H1 (cell line): ENCODE results near the gene EML1. TPM values are rescaled to one million over a fixed set of nuclear protein-coding genes. Genes with fewer than 3 reads are reported as not detected.

Experiments used
- CTCF ChIA-PET: fragments of 300-600 bp; sonication (Branson Sonifier 250); formaldehyde crosslinking; loops from one replicate; lab custom pipeline; 2021; ENCODE audit not compliant: partially characterized antibody; lab: Charles Lee
- POLR2A ChIA-PET: fragments of 300-600 bp; sonication (Branson Sonifier 250); formaldehyde crosslinking; loops from one replicate; lab custom pipeline; 2021; ENCODE audit warnings: inconsistent platforms; ENCODE audit not compliant: partially characterized antibody; lab: Charles Lee
- DNase-seq, 2 experiments: peaks; one replicate each; pipeline versions ENCODE4 v3.0.0 to v3.0.0-alpha.2; 2010 to 2022; ENCODE audit warnings: low spot score in 2 of 2, low read depth in 1 of 2, mixed read lengths in 1 of 2
- FAIRE-seq: peaks from 2 replicates; lab custom pipeline; 2011; peaks lifted over from hg19 to GRCh38; lab: Jason Lieb, UNC
- H2AFZ ChIP-seq: 2 replicates; pipeline ENCODE4 v1.8.1; 2012; ENCODE audit warnings: low read length, inconsistent platforms
- H2AK5ac ChIP-seq: 2 replicates; pipeline ENCODE4 v1.6.1; 2013; ENCODE audit warnings: low read depth, low read length
- H2BK120ac ChIP-seq: replicated peaks from 2 replicates; pipeline ENCODE3; 2013; ENCODE audit warnings: low read depth, low read length, inconsistent platforms
- H2BK12ac ChIP-seq: 2 replicates; pipeline ENCODE4 v1.6.1; 2013; ENCODE audit warnings: low read depth, low read length
- H2BK15ac ChIP-seq: 2 replicates; pipeline ENCODE4 v1.6.1; 2013; ENCODE audit warnings: low read length
- H2BK20ac ChIP-seq: 2 replicates; pipeline ENCODE4 v1.6.1; 2013; ENCODE audit warnings: low read length
- H2BK5ac ChIP-seq: 2 replicates; pipeline ENCODE4 v1.6.1; 2013; ENCODE audit warnings: low read depth, low read length
- H3K14ac ChIP-seq: 2 replicates; pipeline ENCODE4 v1.6.1; 2013; ENCODE audit warnings: inconsistent platforms; ENCODE audit not compliant: insufficient read length
- H3K18ac ChIP-seq: 2 replicates; pipeline ENCODE4 v1.6.1; 2013; ENCODE audit warnings: low read length; ENCODE audit errors: extremely low read depth
- H3K23ac ChIP-seq: 2 replicates; pipeline ENCODE4 v1.6.1; 2013; ENCODE audit warnings: inconsistent platforms; ENCODE audit not compliant: insufficient read length
- H3K23me2 ChIP-seq: 2 replicates; pipeline ENCODE4 v1.6.1; 2013; ENCODE audit warnings: low read depth, low read length
- H3K27ac ChIP-seq: 2 replicates; pipeline ENCODE4 v1.6.1; 2011; ENCODE audit warnings: low read depth, low read length, inconsistent platforms
- H3K27me3 ChIP-seq, 4 experiments: replicated peaks in 1 of 4; 1 replicate in 1 of 4; 2 replicates in 3 of 4; pipeline versions ENCODE4 v1.6.1 to v1.8.1; 2011 to 2013; ENCODE audit warnings: low read length in 3 of 4, mild to moderate bottlenecking in 3 of 4, inconsistent platforms in 2 of 4, mixed read lengths in 2 of 4, moderate library complexity in 1 of 4; ENCODE audit not compliant: control insufficient read depth in 3 of 4, insufficient read depth in 3 of 4; ENCODE audit errors: extremely low read depth in 1 of 4
- H3K36me3 ChIP-seq, 4 experiments: 2 replicates each; pipeline versions ENCODE4 v1.6.1 to v1.8.1; 2011 to 2013; ENCODE audit warnings: mild to moderate bottlenecking in 4 of 4, low read length in 3 of 4, moderate library complexity in 2 of 4, control low read depth in 1 of 4, inconsistent platforms in 1 of 4; ENCODE audit not compliant: insufficient read depth in 4 of 4, control insufficient read depth in 2 of 4
- H3K4ac ChIP-seq: replicated peaks from 2 replicates; pipeline ENCODE3; 2013; ENCODE audit warnings: low read length, low read depth, mixed read lengths, inconsistent platforms; ENCODE audit not compliant: insufficient read length
- H3K4me1 ChIP-seq, 4 experiments: replicated peaks in 1 of 4; 1 replicate in 1 of 4; 2 replicates in 3 of 4; pipeline versions ENCODE4 v1.6.1 to v1.8.1; 2011 to 2013; ENCODE audit warnings: low read length in 3 of 4, inconsistent platforms in 2 of 4, mixed read lengths in 1 of 4; ENCODE audit not compliant: insufficient read depth in 4 of 4, control insufficient read depth in 3 of 4
- H3K4me2 ChIP-seq, 2 experiments: 2 replicates each; pipeline versions ENCODE4 v1.6.1 to v1.8.1; 2011 to 2013; ENCODE audit warnings: low read depth in 2 of 2, low read length in 2 of 2, control low read depth in 1 of 2, inconsistent platforms in 1 of 2, mild to moderate bottlenecking in 1 of 2; ENCODE audit not compliant: insufficient read depth in 1 of 2
- H3K4me3 ChIP-seq, 4 experiments: fragments of 200-600, 300-600 bp in 1 of 4; sonication (generic), shearing (Covaris generic), sonication (Bioruptor Twin) in 1 of 4; 2 replicates each; pipeline versions ENCODE4 v1.5.1 to v1.8.1; 2011 to 2016; ENCODE audit warnings: low read length in 4 of 4, low read depth in 3 of 4, control low read depth in 2 of 4, inconsistent platforms in 2 of 4, mild to moderate bottlenecking in 2 of 4, mixed read lengths in 1 of 4, moderate library complexity in 1 of 4; ENCODE audit not compliant: insufficient read depth in 2 of 4; ENCODE audit errors: extremely low read depth in 1 of 4
- H3K56ac ChIP-seq: replicated peaks from 2 replicates; pipeline ENCODE3; 2013; ENCODE audit warnings: low read depth, mild to moderate bottlenecking, mixed read lengths, low read length, inconsistent platforms; ENCODE audit not compliant: insufficient read length
- H3K79me1 ChIP-seq: 2 replicates; pipeline ENCODE4 v1.6.1; 2013; ENCODE audit warnings: low read depth, low read length, control low read depth
- H3K79me2 ChIP-seq, 2 experiments: 2 replicates each; pipeline versions ENCODE4 v1.6.1 to v1.8.1; 2012 to 2013; ENCODE audit warnings: low read length in 2 of 2, mild to moderate bottlenecking in 2 of 2, inconsistent platforms in 1 of 2; ENCODE audit not compliant: insufficient read depth in 2 of 2, control insufficient read depth in 1 of 2
- H3K9ac ChIP-seq, 4 experiments: replicated peaks in 1 of 4; 1 replicate in 1 of 4; 2 replicates in 3 of 4; pipeline versions ENCODE4 v1.6.1 to v1.8.1; 2011 to 2013; ENCODE audit warnings: low read depth in 3 of 4, low read length in 3 of 4, control low read depth in 2 of 4, mild to moderate bottlenecking in 2 of 4, moderate library complexity in 2 of 4, inconsistent platforms in 1 of 4; ENCODE audit errors: extremely low read depth in 1 of 4
- H3K9me3 ChIP-seq, 2 experiments: 2 replicates each; pipeline versions ENCODE4 v1.6.1 to v1.8.1; 2012 to 2013; ENCODE audit warnings: mild to moderate bottlenecking in 2 of 2, moderate library complexity in 2 of 2, control low read depth in 1 of 2, inconsistent platforms in 1 of 2, low read depth in 1 of 2, low read length in 1 of 2, mixed read lengths in 1 of 2; ENCODE audit not compliant: insufficient read depth in 2 of 2
- H4K20me1 ChIP-seq, 2 experiments: replicated peaks in 1 of 2; 2 replicates each; pipeline versions ENCODE3 to v1.8.1; 2011 to 2013; ENCODE audit warnings: inconsistent platforms in 2 of 2, low read length in 2 of 2, mild to moderate bottlenecking in 1 of 2; ENCODE audit not compliant: insufficient read depth in 2 of 2, control insufficient read depth in 1 of 2
- H4K5ac ChIP-seq: 2 replicates; pipeline ENCODE4 v1.6.1; 2013; ENCODE audit warnings: low read length, low read depth, mixed read lengths, inconsistent platforms; ENCODE audit not compliant: insufficient read length
- H4K8ac ChIP-seq: 2 replicates; pipeline ENCODE4 v1.8.0; 2013; ENCODE audit warnings: mild to moderate bottlenecking, moderate library complexity, low read length, inconsistent platforms; ENCODE audit not compliant: insufficient read depth; ENCODE audit errors: extremely low read depth
- H4K91ac ChIP-seq: replicated peaks from 2 replicates; pipeline ENCODE3; 2013; ENCODE audit warnings: low read length, mixed read lengths, inconsistent platforms; ENCODE audit not compliant: insufficient read length
- CBX5 ChIP-seq: fragments of 300-800, 300-1000 bp; sonication (generic); IDR thresholded peaks from 2 replicates; pipeline ENCODE4 v1.7.1; 2016; ENCODE audit warnings: antibody characterized with exemption, low read length, low read depth
- CBX8 ChIP-seq: fragments of 300-800, 300-1000 bp; sonication (generic); IDR thresholded peaks from 2 replicates; pipeline ENCODE4 v1.7.1; 2016; ENCODE audit warnings: low read depth, low read length, borderline replicate concordance
- CEBPB ChIP-seq: IDR thresholded peaks from 2 replicates; pipeline ENCODE4 v1.6.1; 2012; ENCODE audit warnings: low read depth, low read length
- JUND ChIP-seq: IDR thresholded peaks from 2 replicates; pipeline ENCODE4 v1.6.1; 2011; ENCODE audit warnings: mild to moderate bottlenecking, improper control_type of control experiment, low read length
- MAFK ChIP-seq: IDR thresholded peaks from 2 replicates; pipeline ENCODE4 v1.6.1; 2012; ENCODE audit warnings: low read depth, mild to moderate bottlenecking, improper control_type of control experiment, low read length
- NRF1 ChIP-seq: IDR thresholded peaks from 2 replicates; pipeline ENCODE4 v1.6.1; 2011; ENCODE audit warnings: mild to moderate bottlenecking, low read depth, low read length, improper control_type of control experiment
- RBBP5 ChIP-seq: IDR thresholded peaks from 2 replicates; pipeline ENCODE4 v1.7.1; 2012; ENCODE audit warnings: low read depth, mild to moderate bottlenecking, inconsistent platforms, low read length, moderate library complexity, borderline replicate concordance
- SP2 ChIP-seq: IDR thresholded peaks from 2 replicates; pipeline ENCODE4 v1.6.1; 2012; ENCODE audit warnings: mild to moderate bottlenecking, low read length, inconsistent platforms
- SP4 ChIP-seq: IDR thresholded peaks from 2 replicates; pipeline ENCODE4 v1.6.1; 2012; ENCODE audit warnings: low read length, inconsistent platforms
- SRF ChIP-seq: IDR thresholded peaks from 2 replicates; pipeline ENCODE4 v1.6.1; 2011; ENCODE audit warnings: mild to moderate bottlenecking, low read depth, low read length, moderate library complexity
- SUZ12 ChIP-seq: fragments of 200-600 bp; sonication (generic); IDR thresholded peaks from 2 replicates; pipeline ENCODE4 v1.6.1; 2012; ENCODE audit warnings: mild to moderate bottlenecking, inconsistent platforms, low read length, moderate library complexity, mixed read lengths
- TAF1 ChIP-seq: IDR thresholded peaks from 2 replicates; pipeline ENCODE4 v1.6.1; 2011; ENCODE audit warnings: mild to moderate bottlenecking, low read depth, low read length
- WGBS, 2 experiments: shearing (Covaris generic) in 1 of 2; methylation state at CpG; one replicate each; pipeline versions ENCODE4 v1.1.6 to v1.1.7; 2013 to 2015; ENCODE audit warnings: low lambda C conversion rate in 2 of 2, mixed read lengths in 2 of 2, inconsistent platforms in 1 of 2, low coverage in 1 of 2, missing lambda C conversion rate in 1 of 2; ENCODE audit not compliant: insufficient replicate concordance in 2 of 2, insufficient coverage in 1 of 2, insufficient read length in 1 of 2; ENCODE audit errors: extremely low coverage in 1 of 2, missing lambda C conversion rate in 1 of 2; 5-methylcytosine and 5-hydroxymethylcytosine counted together
- polyA plus RNA-seq, 7 experiments: library from polyadenylated mRNA; depleted of rRNA in 3 of 7; stranded (reverse) in 5 of 7; unstranded in 2 of 7; fragments of >200 nt in 5 of 7; fragments of 200-250 nt in 2 of 7; gene quantifications; 1 replicate in 5 of 7; 2 replicates in 1 of 7; 4 replicates in 1 of 7; pipeline versions ENCODE4 v1.2.1 to v1.2.3, GENCODE V29; 2011 to 2013; ENCODE audit warnings: missing spikeins in 2 of 7, mixed read lengths in 2 of 7
- total RNA-seq: library from RNA; stranded (reverse); fragmentation: NEBNext Ultra II Directional; extraction: Animal tissue kit (Norgen Biotek cat#: 25700); gene quantifications from 2 replicates; pipeline ENCODE4 v1.2.1, GENCODE V29; 2021
- TF ChIP-seq, protein P1 (sequence below): IDR thresholded peaks from 2 replicates; pipeline ENCODE4 v1.6.1; 2012; ENCODE audit warnings: inconsistent platforms
- TF ChIP-seq, protein P2 (sequence below): IDR thresholded peaks from 2 replicates; pipeline ENCODE4 v1.6.1; 2011; ENCODE audit warnings: low read depth, mild to moderate bottlenecking, low read length; ENCODE audit not compliant: insufficient read depth

EML1 gene
- total and polyA plus RNA-seq, 2 of the 8 experiments (the other 6 are each of a cell fraction or from before 2014, with no cell fraction given), result 11.1 to 24.7 TPM

DNA sequence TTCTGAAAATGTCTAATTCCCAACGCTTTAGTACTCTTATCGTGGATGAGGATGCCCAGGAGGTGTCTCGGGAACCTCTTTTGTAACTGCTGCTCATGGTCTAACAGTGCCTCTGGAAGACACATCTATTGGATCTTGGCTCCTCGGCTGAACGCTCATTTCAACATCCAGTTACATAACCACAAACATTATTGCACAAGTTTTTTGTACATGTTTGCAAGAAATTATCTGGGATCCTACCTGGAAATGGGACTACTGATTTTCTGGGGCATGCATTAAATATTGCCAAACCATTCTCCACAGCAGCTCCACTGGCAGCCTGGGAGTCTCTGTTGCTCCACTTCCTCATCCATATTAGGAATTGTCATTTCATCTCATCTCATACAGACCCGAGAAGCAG lies 154.5 kb downstream of the EML1 start:
- Histone ChIP-seq H4K5ac (no peak overlapping the region), H2BK5ac (no peak overlapping the region), H2BK20ac (no peak overlapping the region), H4K91ac (no peak overlapping the region), H3K27me3 (0 out of 7 replicates have a peak, but pooled peaks cover 0 to 3% (median 0%) of the 10 kb centered on the region in 4 experiments), H3K36me3 (no peaks in the 10 kb centered on the region; a peak in 2 of 8 replicates), H2AK5ac (no peak overlapping the region), H2BK120ac (no peak overlapping the region), H3K4me1 (peaks cover 0 to 22% (median 4%) of the 10 kb centered on the region in 4 experiments; a peak in 5 of 7 replicates), H3K23me2 (peaks cover 10% of the 10 kb centered on the region; the same call in 1 of the 2 replicates), H3K14ac (no peak overlapping the region), H3K4me3 (no peak overlapping the region), H4K20me1 (peaks cover 0 to 7% of the 10 kb centered on the region in 2 experiments), H3K9me3 (no peaks in the 10 kb centered on the region), H2BK12ac (no peak overlapping the region), H4K8ac (no peak overlapping the region), H3K79me2 (no peaks in the 10 kb centered on the region), H3K4me2 (no peak overlapping the region), H3K4ac (no peak overlapping the region), H3K9ac (no peak overlapping the region), H3K56ac (no peak overlapping the region), H3K18ac (no peak overlapping the region), H2BK15ac (no peak overlapping the region), H3K79me1 (no peaks in the 10 kb centered on the region), H3K27ac (no peak overlapping the region), H3K23ac (no peak overlapping the region), H2AFZ (no peak overlapping the region)
- 95% methylated on average over 6 of the region's 6 CpGs; no CpG with 5 or more reads in 1 of the 2 experiments for WGBS, 2 experiments
- FAIRE-seq (no peak), DNase-seq (no peak)
- ChIA-PET CTCF (interaction anchor here (0.6 to 2.7 kb wide), 28 partner anchors 10 to 667 kb away, joined by 3 to 24 read pairs (median 4); no protein-coding TSS in a partner anchor), POLR2A (interaction anchor here (0.6 to 1.6 kb wide), 3 partner anchors 10 to 179 kb away, joined by 3 to 5 read pairs (median 4); no protein-coding TSS in a partner anchor)
- TF ChIP-seq CBX5 (no peak), SP2 (no peak), JUND (no peak), CBX8 (no peak), MAFK (no peak), CEBPB (no peak), SRF (no peak), SP4 (no peak), TAF1 (no peak), RBBP5 (no peak), SUZ12 (no peak), NRF1 (no peak)
- TF ChIP-seq, protein P1, sequence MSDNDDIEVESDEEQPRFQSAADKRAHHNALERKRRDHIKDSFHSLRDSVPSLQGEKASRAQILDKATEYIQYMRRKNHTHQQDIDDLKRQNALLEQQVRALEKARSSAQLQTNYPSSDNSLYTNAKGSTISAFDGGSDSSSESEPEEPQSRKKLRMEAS, result no peak
- TF ChIP-seq, protein P2, sequence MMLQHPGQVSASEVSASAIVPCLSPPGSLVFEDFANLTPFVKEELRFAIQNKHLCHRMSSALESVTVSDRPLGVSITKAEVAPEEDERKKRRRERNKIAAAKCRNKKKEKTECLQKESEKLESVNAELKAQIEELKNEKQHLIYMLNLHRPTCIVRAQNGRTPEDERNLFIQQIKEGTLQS, result no peak
